Stimulated activated CD4-positive, alpha-beta T cell treated with anti-CD3 and anti-CD28 coated beads, Interleukin-12 subunit alpha, Interleukin-12 subunit beta, amount 100 ng/mL, for 24 hours (primary cell): ENCODE results near the gene PITPNM3.

Experiments used
- DNase-seq, 2 experiments: peaks; one replicate each; pipeline ENCODE4 v3.0.0-alpha.2; 2020; ENCODE audit warnings: low read depth in 2 of 2

Gene PITPNM3

DNA sequence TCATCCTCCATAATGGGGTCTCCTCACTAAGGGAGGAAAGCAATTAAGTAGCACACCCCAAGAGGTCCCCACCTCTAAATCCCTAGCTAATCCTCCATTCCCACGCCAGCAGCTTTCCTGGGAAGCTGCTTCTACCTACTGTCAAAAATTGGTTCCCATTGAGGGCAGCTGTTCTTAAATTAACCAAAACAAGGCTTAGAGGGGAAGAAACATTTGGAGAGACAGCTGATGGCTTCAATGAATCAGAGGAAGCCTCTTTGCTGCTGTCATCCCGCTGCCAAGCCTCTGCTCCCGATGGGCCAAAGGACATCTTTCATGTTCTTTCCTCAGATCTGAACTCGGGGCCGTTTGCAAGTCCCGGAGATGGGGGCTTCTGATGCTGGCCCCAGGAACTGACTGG lies 148.1 kb downstream of the PITPNM3 start:
- no peak for DNase-seq

DNA sequence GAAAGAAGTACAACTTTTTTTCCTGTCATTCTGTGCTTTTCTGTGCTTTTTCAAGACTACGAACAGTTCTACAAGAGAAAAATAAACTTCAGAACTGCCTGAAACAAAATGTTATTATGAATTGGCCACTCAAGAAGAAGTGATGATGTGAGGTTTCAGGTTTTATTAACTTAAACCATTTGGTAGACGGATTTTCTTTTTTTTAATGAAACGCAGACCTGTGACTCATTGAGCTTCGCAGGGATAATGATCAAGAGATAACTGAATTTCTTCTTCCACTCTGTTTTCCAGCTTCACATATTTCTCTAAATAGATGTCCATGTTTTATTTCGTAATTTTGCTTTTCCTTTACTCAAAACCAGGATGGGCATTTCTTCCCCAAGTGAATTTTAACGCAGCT lies 154.1 kb downstream of the PITPNM3 start:
- no peak for DNase-seq
